HFFc6 (cell line): Measurements from ENCODE around the gene SKAP1. TPM values are rescaled to one million over a fixed set of nuclear protein-coding genes. Genes with fewer than 3 reads are reported as not detected.

ENCODE experiments used
- DNase-seq: peaks from one replicate; pipeline ENCODE4 v3.0.0-alpha.2; 2018
- H3K27ac Mint-ChIP-seq: 2 replicates; pipeline ENCODE4 v1.8.0; 2020; ENCODE audit warnings: mild to moderate bottlenecking, mixed read lengths
- H3K27me3 Mint-ChIP-seq: 2 replicates; pipeline ENCODE4 v1.8.0; 2021; ENCODE audit warnings: mild to moderate bottlenecking, moderate library complexity, mixed read lengths; ENCODE audit not compliant: insufficient read depth
- H3K36me3 Mint-ChIP-seq: 2 replicates; pipeline ENCODE4 v1.8.0; 2021; ENCODE audit warnings: low read depth, mixed read lengths
- H3K4me1 Mint-ChIP-seq: 2 replicates; pipeline ENCODE4 v1.8.0; 2020; ENCODE audit warnings: low read depth, mixed read lengths
- H3K4me3 Mint-ChIP-seq: 2 replicates; pipeline ENCODE4 v1.8.0; 2020; ENCODE audit warnings: mild to moderate bottlenecking, moderate library complexity, mixed read lengths
- H3K9me3 Mint-ChIP-seq: 2 replicates; pipeline ENCODE4 v1.8.0; 2020; ENCODE audit warnings: mild to moderate bottlenecking, mixed read lengths
- total RNA-seq, 6 experiments: library from RNA; stranded (reverse); fragmentation: NEBNext Ultra II Directional; extraction: Animal tissue kit (Norgen Biotek cat#: 25700); gene quantifications; 2 replicates in 1 of 6; 3 replicates in 5 of 6; pipeline ENCODE4 v1.2.3, GENCODE V29; 2021
- TF ChIP-seq, protein P1 (sequence below): fragments of 200-600 bp; sonication (generic); IDR thresholded peaks from 2 replicates; pipeline ENCODE4 v1.5.0; 2021; ENCODE audit warnings: antibody characterized with exemption, mild to moderate bottlenecking

The SKAP1 gene
- total RNA-seq, 6 experiments from 2014 or later, result not detected

DNA sequence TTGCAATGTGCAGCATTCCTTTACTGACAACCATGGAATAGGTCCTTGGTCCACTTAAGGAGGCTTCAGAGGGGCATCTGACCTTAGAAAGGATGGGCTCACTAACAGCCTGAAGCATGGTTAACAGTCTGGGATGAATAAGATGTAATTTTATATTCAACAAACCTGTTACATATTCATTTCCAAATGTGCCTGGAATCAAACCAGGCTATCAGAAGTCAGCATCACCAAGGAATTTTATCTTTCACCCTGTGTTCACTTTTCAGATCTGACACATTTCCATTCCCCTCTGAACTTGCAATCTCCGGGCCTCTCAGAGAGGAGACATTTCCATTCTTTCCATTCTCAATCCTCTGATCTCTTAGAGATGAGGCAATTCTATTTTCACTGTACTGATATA, 260.1 kb downstream of the SKAP1 start:
- Mint-ChIP-seq H3K27me3 (peaks cover 37% of the 10 kb centered on the region), H3K4me3 (no peak overlapping the region), H3K36me3 (no peaks in the 10 kb centered on the region), H3K9me3 (no peaks in the 10 kb centered on the region), H3K4me1 (peaks cover 3% of the 10 kb centered on the region), H3K27ac (no peak overlapping the region)
- no peak for DNase-seq
- TF ChIP-seq, protein P1, sequence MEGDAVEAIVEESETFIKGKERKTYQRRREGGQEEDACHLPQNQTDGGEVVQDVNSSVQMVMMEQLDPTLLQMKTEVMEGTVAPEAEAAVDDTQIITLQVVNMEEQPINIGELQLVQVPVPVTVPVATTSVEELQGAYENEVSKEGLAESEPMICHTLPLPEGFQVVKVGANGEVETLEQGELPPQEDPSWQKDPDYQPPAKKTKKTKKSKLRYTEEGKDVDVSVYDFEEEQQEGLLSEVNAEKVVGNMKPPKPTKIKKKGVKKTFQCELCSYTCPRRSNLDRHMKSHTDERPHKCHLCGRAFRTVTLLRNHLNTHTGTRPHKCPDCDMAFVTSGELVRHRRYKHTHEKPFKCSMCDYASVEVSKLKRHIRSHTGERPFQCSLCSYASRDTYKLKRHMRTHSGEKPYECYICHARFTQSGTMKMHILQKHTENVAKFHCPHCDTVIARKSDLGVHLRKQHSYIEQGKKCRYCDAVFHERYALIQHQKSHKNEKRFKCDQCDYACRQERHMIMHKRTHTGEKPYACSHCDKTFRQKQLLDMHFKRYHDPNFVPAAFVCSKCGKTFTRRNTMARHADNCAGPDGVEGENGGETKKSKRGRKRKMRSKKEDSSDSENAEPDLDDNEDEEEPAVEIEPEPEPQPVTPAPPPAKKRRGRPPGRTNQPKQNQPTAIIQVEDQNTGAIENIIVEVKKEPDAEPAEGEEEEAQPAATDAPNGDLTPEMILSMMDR, result no peak

DNA sequence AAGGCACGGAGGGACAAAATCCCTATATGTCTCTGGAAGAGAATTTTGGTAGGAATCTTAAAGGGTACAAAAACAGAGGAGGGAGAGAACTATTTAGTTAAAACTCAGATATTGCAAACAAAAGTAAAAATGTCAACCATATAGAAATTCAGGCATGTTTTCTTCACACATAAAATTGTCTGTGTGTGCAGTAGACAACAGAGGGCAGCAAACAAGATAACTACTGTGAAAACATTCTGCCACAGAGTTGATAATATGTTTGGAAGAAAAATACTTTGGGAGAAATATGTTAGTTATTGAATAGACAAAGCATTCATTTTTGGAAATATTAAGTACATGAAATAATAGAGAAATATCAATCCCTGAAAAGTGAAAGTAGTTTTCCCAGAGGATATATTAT, 266.2 kb downstream of the SKAP1 start:
- no peaks in the 10 kb centered on the region for H3K36me3 Mint-ChIP-seq
- H3K9me3 Mint-ChIP-seq, result no peaks in the 10 kb centered on the region
- H3K27ac Mint-ChIP-seq, result no peak overlapping the region
- no peak for DNase-seq
- H3K4me1 Mint-ChIP-seq, result no peaks in the 10 kb centered on the region
- H3K27me3 Mint-ChIP-seq, result peaks cover 42% of the 10 kb centered on the region
- TF ChIP-seq, protein P1, result peak; percentile 48
- H3K4me3 Mint-ChIP-seq, result no peak overlapping the region

DNA sequence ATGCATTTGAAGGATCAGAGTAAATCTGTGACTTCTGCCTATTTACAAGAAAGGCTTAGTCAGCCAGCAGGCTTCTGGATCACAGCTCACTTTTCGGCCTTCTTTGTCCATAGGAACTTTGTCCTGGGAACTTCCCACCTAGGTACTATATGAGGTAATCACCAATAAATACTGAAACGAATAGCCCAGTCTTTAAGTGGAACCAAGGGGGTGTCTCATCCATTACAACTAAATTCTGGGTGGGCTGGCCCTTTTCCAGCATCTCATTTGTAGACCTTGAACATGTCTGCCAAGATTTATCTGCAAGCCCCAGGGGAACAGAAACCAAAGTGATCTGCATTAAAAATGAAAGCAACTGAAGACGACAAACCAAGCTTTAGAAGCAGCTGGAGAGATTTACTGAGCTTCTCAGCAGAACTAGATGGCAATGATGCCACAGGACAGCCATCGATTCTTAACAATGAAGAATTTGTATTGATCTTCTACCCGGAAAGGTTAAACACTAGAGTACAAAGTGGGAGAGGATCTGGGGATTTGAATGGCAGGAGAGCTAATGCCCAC, 267.0 kb downstream of the SKAP1 start:
- peaks cover 47% of the 10 kb centered on the region for H3K27me3 Mint-ChIP-seq
- H3K36me3 Mint-ChIP-seq, result no peaks in the 10 kb centered on the region
- H3K4me3 Mint-ChIP-seq, result peak overlapping the region; percentile 2; the same call in 1 of the 2 replicates
- H3K27ac Mint-ChIP-seq, result no peak overlapping the region
- TF ChIP-seq, protein P1, result no peak
- DNase-seq, result no peak
- H3K9me3 Mint-ChIP-seq, result no peaks in the 10 kb centered on the region
- no peaks in the 10 kb centered on the region for H3K4me1 Mint-ChIP-seq

DNA sequence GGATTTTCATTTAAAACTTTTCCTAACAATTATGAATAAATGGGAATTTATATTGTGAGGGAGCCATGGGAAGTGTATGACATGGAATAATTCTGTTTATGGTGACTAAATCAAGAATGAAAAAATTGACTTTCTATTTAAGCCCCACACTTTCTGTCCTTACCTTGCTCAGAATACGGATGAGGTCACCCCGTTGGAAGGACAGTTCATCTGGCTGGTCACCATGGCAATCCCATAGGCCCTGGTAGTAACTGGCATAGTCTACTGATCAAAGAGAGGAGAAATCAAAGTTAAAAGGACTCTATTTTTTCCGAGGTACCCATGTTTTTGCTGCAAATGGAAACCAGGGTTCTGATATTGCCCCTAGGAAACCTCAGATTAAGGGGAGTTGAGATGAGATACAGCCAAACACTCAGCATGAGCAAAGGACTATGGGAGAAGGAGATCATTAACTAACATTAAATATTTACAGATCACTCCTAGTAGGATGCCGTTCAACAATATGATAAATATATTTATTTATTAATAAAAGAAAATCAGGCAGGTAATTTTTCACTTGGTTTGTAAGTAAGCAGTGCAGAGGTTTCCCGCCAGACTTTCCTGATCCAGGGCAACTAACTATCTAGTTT, 267.6 kb downstream of the SKAP1 start:
- Mint-ChIP-seq H3K9me3 (no peaks in the 10 kb centered on the region), H3K27ac (no peak overlapping the region), H3K4me1 (no peaks in the 10 kb centered on the region), H3K36me3 (no peaks in the 10 kb centered on the region), H3K4me3 (no peak overlapping the region), H3K27me3 (peaks cover 43% of the 10 kb centered on the region)
- TF ChIP-seq, protein P1, result no peak
- DNase-seq, result no peak

DNA sequence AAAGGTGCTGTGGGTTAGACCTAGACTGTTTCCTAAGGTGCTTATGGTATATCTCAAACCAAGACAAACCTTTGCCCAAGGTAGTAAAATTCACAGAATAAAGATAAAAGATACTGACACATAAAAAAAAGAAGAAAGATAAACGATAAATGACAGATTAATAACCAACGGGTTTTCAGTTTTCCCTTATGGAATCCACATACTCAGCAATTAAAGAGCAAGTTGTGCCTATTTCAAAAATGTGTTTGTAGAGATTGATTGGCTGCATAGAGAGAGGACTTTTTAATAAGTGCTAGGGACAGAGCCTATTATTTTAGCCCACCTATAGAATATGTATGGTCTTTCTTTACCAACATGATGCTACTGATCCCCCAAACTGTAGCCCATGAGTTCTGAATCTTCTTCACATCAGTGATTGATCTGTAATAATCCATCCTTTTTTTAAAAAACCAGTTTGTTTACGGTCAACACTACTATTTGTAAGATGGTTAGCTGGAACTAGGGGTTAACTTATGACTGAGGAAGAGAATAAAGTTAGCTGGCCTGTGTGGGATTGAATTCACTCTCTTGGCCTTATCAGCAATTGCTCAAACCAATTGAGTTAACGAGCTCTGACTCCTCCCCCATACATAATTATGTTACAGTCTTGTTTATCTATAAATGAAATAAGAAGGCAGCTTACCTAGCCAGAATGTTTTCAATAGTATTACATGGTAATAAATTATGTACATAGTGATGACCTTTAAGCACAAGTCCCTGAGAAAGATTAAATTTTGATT, 268.7 kb downstream of the SKAP1 start:
- H3K27me3 Mint-ChIP-seq, result peaks cover 37% of the 10 kb centered on the region
- TF ChIP-seq, protein P1, result no peak
- no peak for DNase-seq
- H3K4me3 Mint-ChIP-seq, result no peak overlapping the region
- H3K36me3 Mint-ChIP-seq, result no peaks in the 10 kb centered on the region
- H3K4me1 Mint-ChIP-seq, result no peaks in the 10 kb centered on the region
- no peaks in the 10 kb centered on the region for H3K9me3 Mint-ChIP-seq
- no peak overlapping the region for H3K27ac Mint-ChIP-seq
